Endothelial cell (in vitro differentiated cells): ENCODE data around the gene THRB. TPM values are rescaled to one million over a fixed set of nuclear protein-coding genes. Genes with fewer than 3 reads are reported as not detected.

Source experiments
- DNase-seq: peaks from one replicate; pipeline ENCODE4 v3.0.0; 2021; ENCODE audit warnings: low spot score
- H3K27ac Mint-ChIP-seq: one replicate; pipeline ENCODE4 v1.8.0; 2021; ENCODE audit warnings: mixed read lengths, inconsistent platforms; ENCODE audit not compliant: unreplicated experiment
- H3K27me3 Mint-ChIP-seq: one replicate; pipeline ENCODE4 v1.8.0; 2021; ENCODE audit warnings: mild to moderate bottlenecking, moderate library complexity, mixed read lengths, inconsistent platforms; ENCODE audit not compliant: unreplicated experiment
- H3K36me3 Mint-ChIP-seq: one replicate; pipeline ENCODE4 v1.8.0; 2021; ENCODE audit warnings: mild to moderate bottlenecking, low read depth, mixed read lengths, inconsistent platforms; ENCODE audit not compliant: unreplicated experiment
- H3K4me1 Mint-ChIP-seq: one replicate; pipeline ENCODE4 v1.8.0; 2021; ENCODE audit warnings: mild to moderate bottlenecking, mixed read lengths, inconsistent platforms; ENCODE audit not compliant: unreplicated experiment
- H3K4me3 Mint-ChIP-seq: one replicate; pipeline ENCODE4 v1.8.0; 2021; ENCODE audit warnings: mild to moderate bottlenecking, mixed read lengths, inconsistent platforms; ENCODE audit not compliant: unreplicated experiment
- H3K9me3 Mint-ChIP-seq: one replicate; pipeline ENCODE4 v1.8.0; 2021; ENCODE audit warnings: mixed read lengths, inconsistent platforms; ENCODE audit not compliant: unreplicated experiment
- CTCF ChIP-seq: fragments of 200-600 bp; sonication (generic); IDR thresholded peaks from one replicate; pipeline ENCODE4 v1.5.0; 2021; ENCODE audit warnings: antibody characterized with exemption; ENCODE audit not compliant: unreplicated experiment
- total RNA-seq: library from RNA; stranded (reverse); fragmentation: NEBNext Ultra II Directional; extraction: Animal tissue kit (Norgen Biotek cat#: 25700); gene quantifications from one replicate; pipeline ENCODE4 v1.2.1, GENCODE V29; 2021; ENCODE audit not compliant: unreplicated experiment

THRB gene
- total RNA-seq, 1 donor from 2014 or later: 0.38 TPM

- TF ChIP-seq CTCF: no peak
- Mint-ChIP-seq H3K27ac (no peak overlapping the region), H3K4me3 (no peak overlapping the region), H3K9me3 (no peaks in the 10 kb centered on the region), H3K4me1 (peaks cover 6% of the 10 kb centered on the region), H3K36me3 (no peaks in the 10 kb centered on the region), H3K27me3 (peaks cover 2% of the 10 kb centered on the region)
- DNase-seq: no peak
Measured at GRCh38 chr3:24513463-24513862, 18.8 kb upstream of the THRB start.

GRCh38 chr3:24512564-24513197, 18.0 kb upstream of the THRB start:
- Mint-ChIP-seq H3K9me3 (no peaks in the 10 kb centered on the region), H3K27me3 (peaks cover 2% of the 10 kb centered on the region), H3K4me3 (no peak overlapping the region), H3K36me3 (no peaks in the 10 kb centered on the region), H3K4me1 (peaks cover 6% of the 10 kb centered on the region), H3K27ac (no peak overlapping the region)
- DNase-seq: no peak
- TF ChIP-seq CTCF: no peak

GRCh38 chr3:24510030-24510648, 15.5 kb upstream of the THRB start:
- no peaks in the 10 kb centered on the region for H3K36me3 Mint-ChIP-seq
- no peak overlapping the region for H3K4me3 Mint-ChIP-seq

GRCh38 chr3:24508423-24508839, 13.8 kb upstream of the THRB start:
- Mint-ChIP-seq H3K9me3 (no peaks in the 10 kb centered on the region), H3K27ac (no peak overlapping the region), H3K27me3 (no peaks in the 10 kb centered on the region), H3K4me3 (no peak overlapping the region), H3K36me3 (no peaks in the 10 kb centered on the region), H3K4me1 (no peaks in the 10 kb centered on the region)
- no peak for DNase-seq
- no peak for TF ChIP-seq CTCF

More at GRCh38 chr3:24510030-24510648, 15.5 kb upstream of the THRB start:
- TF ChIP-seq CTCF: no peak
- DNase-seq: no peak
- H3K27ac Mint-ChIP-seq: no peak overlapping the region
- no peaks in the 10 kb centered on the region for H3K9me3 Mint-ChIP-seq
- no peaks in the 10 kb centered on the region for H3K4me1 Mint-ChIP-seq
- H3K27me3 Mint-ChIP-seq: no peaks in the 10 kb centered on the region

GRCh38 chr3:24507776-24508422, 13.2 kb upstream of the THRB start:
- DNase-seq: no peak
- no peak for TF ChIP-seq CTCF
- H3K27ac Mint-ChIP-seq: no peak overlapping the region

More at GRCh38 chr3:24507776-24508422, 13.2 kb upstream of the THRB start:
- no peaks in the 10 kb centered on the region for H3K36me3 Mint-ChIP-seq
- no peaks in the 10 kb centered on the region for H3K4me1 Mint-ChIP-seq
- no peak overlapping the region for H3K4me3 Mint-ChIP-seq
- H3K27me3 Mint-ChIP-seq: no peaks in the 10 kb centered on the region
- H3K9me3 Mint-ChIP-seq: no peaks in the 10 kb centered on the region
